Upper lobe of right lung (tissue), 1 donor: ENCODE results near the gene WNT11. TPM values are rescaled to one million over a fixed set of nuclear protein-coding genes. Genes with fewer than 3 reads are reported as not detected.

ENCODE experiments used
- ATAC-seq: fragments of 200-7000 bp; cut with Tn5 transposase; one replicate; pipeline ENCODE4 v1.9.1; 2020; ENCODE audit warnings: mild to moderate bottlenecking, moderate library complexity
- DNase-seq: peaks from one replicate; pipeline ENCODE4 v3.0.0-alpha.2; 2020
- H3K27ac ChIP-seq: fragments of 200-600 bp; one replicate; pipeline ENCODE4 v1.8.0; 2022
- H3K27me3 ChIP-seq: fragments of 200-600 bp; one replicate; pipeline ENCODE4 v1.8.0; 2022; ENCODE audit warnings: mild to moderate bottlenecking
- H3K36me3 ChIP-seq: fragments of 200-600 bp; one replicate; pipeline ENCODE4 v1.8.0; 2022
- H3K4me1 ChIP-seq: fragments of 200-600 bp; one replicate; pipeline ENCODE4 v1.8.0; 2022
- H3K4me3 ChIP-seq: fragments of 200-600 bp; one replicate; pipeline ENCODE4 v1.8.0; 2022; ENCODE audit warnings: mild to moderate bottlenecking
- H3K9me3 ChIP-seq: fragments of 200-600 bp; one replicate; pipeline ENCODE4 v1.8.0; 2022
- CTCF ChIP-seq: fragments of 200-600 bp; IDR thresholded peaks from one replicate; pipeline ENCODE4 v1.8.0; 2022; ENCODE audit warnings: antibody characterized with exemption
- intact Hi-C: fragments of 100-400 bp; cut with DNase I; formaldehyde crosslinking; loops from one replicate; pipeline ENCODE4 v1.11.0; 2022
- total RNA-seq: library from RNA; stranded (reverse); fragmentation: NEBNext Ultra II Directional; extraction: Animal tissue kit (Norgen Biotek cat#: 25700); gene quantifications from one replicate; pipeline ENCODE4 v1.2.1, GENCODE V29; 2021
- donor health status: DM: no; HTN: yes; CAD: no; lungs with severe emphysema.

WNT11 gene
- total RNA-seq, 1 donor from 2014 or later, result 8.7 TPM

GRCh38 chr11:76250520-76251225 lies 44.4 kb upstream of the WNT11 start:
- TF ChIP-seq CTCF, result no peak
- no peaks in the 10 kb centered on the region for H3K36me3 ChIP-seq
- no peaks in the 10 kb centered on the region for H3K27me3 ChIP-seq
- DNase-seq (no peak), ATAC-seq (peak; percentile 10)
- H3K4me1 ChIP-seq, result peaks cover 4% of the 10 kb centered on the region
- no peak overlapping the region for H3K4me3 ChIP-seq
- H3K9me3 ChIP-seq, result no peaks in the 10 kb centered on the region
- no peak overlapping the region for H3K27ac ChIP-seq
- intact Hi-C loops, result no loop called here

- Histone ChIP-seq H3K9me3 (no peaks in the 10 kb centered on the region), H3K4me3 (no peak overlapping the region), H3K36me3 (no peaks in the 10 kb centered on the region), H3K27me3 (no peaks in the 10 kb centered on the region), H3K27ac (no peak overlapping the region), H3K4me1 (peaks cover 4% of the 10 kb centered on the region)
- TF ChIP-seq CTCF, result no peak
- intact Hi-C loops, result no loop called here
- DNase-seq (no peak), ATAC-seq (no peak)
Observed at GRCh38 chr11:76249195-76249741, 43.0 kb upstream of the WNT11 start.

- peak; percentile 14 for TF ChIP-seq CTCF
- intact Hi-C loops, result no loop called here
Observed at GRCh38 chr11:76248210-76248609, 41.9 kb upstream of the WNT11 start.

GRCh38 chr11:76247091-76247490 lies 40.8 kb upstream of the WNT11 start:
- TF ChIP-seq CTCF, result no peak
- H3K4me3 ChIP-seq, result no peak overlapping the region
- no peak for ATAC-seq
- no peaks in the 10 kb centered on the region for H3K27me3 ChIP-seq
- intact Hi-C loops, result no loop called here
- peaks cover 4% of the 10 kb centered on the region for H3K4me1 ChIP-seq
- no peak overlapping the region for H3K27ac ChIP-seq
- H3K36me3 ChIP-seq, result no peaks in the 10 kb centered on the region
- no peak for DNase-seq
- no peaks in the 10 kb centered on the region for H3K9me3 ChIP-seq

More at GRCh38 chr11:76248210-76248609, 41.9 kb upstream of the WNT11 start:
- no peaks in the 10 kb centered on the region for H3K9me3 ChIP-seq
- ATAC-seq (no peak), DNase-seq (no peak)
- H3K4me3 ChIP-seq, result no peak overlapping the region
- H3K36me3 ChIP-seq, result no peaks in the 10 kb centered on the region
- no peaks in the 10 kb centered on the region for H3K27me3 ChIP-seq
- H3K27ac ChIP-seq, result no peak overlapping the region
- H3K4me1 ChIP-seq, result peaks cover 4% of the 10 kb centered on the region

- no peak for TF ChIP-seq CTCF
- Histone ChIP-seq H3K4me1 (no peaks in the 10 kb centered on the region), H3K36me3 (no peaks in the 10 kb centered on the region), H3K4me3 (no peak overlapping the region), H3K27me3 (no peaks in the 10 kb centered on the region), H3K27ac (no peak overlapping the region), H3K9me3 (no peaks in the 10 kb centered on the region)
- intact Hi-C loops, result no loop called here
- ATAC-seq (no peak), DNase-seq (no peak)
Observed at GRCh38 chr11:76246271-76246933, 40.1 kb upstream of the WNT11 start.
